Endometrial microvascular endothelial cells (primary cell): ENCODE results near the gene SRCIN1. TPM values are rescaled to one million over a fixed set of nuclear protein-coding genes. Genes with fewer than 3 reads are reported as not detected.
"Not testable (repeated sequence)": the region's sequence is repeated elsewhere in the genome, so short reads cannot be mapped to it uniquely, and the experiment has no call there.

Experiments used
- in situ Hi-C: cut with HindIII; loops from 2 replicates; pipeline ENCODE4 v1.10.0; 2017; ENCODE audit warnings: low sequenced_read_pairs, low pct_unique_long_range_greater_than_20kb; ENCODE audit errors: inconsistent ontology term
- total RNA-seq: library from RNA; depleted of rRNA; stranded (reverse); fragments of >200 nt; gene quantifications from one replicate; pipeline ENCODE4 v1.2.3, GENCODE V29; 2015; ENCODE audit errors: inconsistent ontology term

Gene SRCIN1
- total RNA-seq, 1 donor from 2014 or later = 0.37 TPM

DNA sequence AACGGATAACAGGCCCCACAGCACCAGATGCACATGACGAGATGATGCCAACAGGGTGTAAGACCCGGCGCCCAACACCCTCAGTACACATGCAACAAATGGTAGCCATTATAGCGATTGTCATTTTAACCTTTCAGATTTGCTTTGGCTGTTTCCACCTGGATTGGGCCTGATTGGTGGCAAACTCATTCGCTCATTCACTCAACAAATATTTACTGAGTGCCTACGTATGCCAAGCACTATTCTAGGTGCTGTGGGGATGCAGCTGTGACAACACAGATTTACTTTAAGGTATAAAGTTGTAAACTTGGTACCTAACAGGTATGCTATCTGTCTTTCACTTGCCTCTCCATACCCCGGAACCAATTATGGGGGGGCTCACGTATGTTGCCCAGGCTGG lies 66.8 kb downstream of the SRCIN1 start:
- in situ Hi-C loops = no loop called here

- in situ Hi-C loops = no loop called here
These were observed 69.1 kb downstream of the SRCIN1 start for GRCh38 chr17:38536661-38537060.

- in situ Hi-C loops = no loop called here
These were observed 69.9 kb downstream of the SRCIN1 start for GRCh38 chr17:38535886-38536285.

DNA sequence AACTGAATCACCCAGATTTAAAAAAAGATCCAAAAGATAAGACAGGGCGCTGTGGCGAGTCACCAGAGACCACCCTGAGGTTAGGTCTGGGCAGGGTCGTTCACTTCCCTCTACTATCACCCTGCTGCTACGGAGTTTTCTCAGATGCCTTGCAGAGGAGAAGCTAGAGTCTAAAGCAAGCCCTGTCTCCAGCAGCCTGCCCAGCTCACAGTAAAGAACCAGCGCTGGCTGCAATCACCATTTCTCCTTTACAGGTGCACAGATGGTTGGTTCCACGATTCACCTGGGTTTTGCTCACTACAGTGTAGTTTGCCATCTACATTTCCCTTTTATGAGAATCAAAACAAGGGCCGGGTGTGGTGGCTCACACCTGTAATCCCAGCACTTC lies 71.3 kb downstream of the SRCIN1 start:
- in situ Hi-C loops = no loop called here

GRCh38 chr17:38533866-38534497 lies 71.8 kb downstream of the SRCIN1 start:
- in situ Hi-C loops = no loop called here

DNA sequence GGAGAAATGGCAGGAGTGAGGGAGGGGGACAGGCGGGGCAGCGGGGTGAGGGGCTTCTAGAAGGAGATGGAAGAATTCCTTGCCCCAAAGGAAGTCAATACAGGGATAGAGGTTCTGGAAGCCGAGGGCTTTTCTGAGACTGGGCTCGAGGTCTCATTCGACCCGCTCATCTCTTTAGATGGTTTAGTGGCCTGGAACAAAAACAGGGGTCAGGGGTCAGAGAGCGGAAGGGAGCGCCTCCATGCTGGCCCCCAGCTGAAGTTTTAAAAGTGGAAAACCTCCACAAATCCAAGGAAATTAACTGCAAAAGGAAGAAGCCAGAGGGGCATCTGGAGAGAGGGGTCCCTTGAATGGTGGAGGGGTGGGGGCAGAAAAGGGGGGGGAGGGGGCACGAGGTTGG lies 72.5 kb downstream of the SRCIN1 start:
- in situ Hi-C loops = no loop called here

- in situ Hi-C loops = no loop called here
These were observed 73.3 kb downstream of the SRCIN1 start for GRCh38 chr17:38532451-38532850.

- in situ Hi-C loops = not testable (repeated sequence)
These were observed 74.0 kb downstream of the SRCIN1 start for GRCh38 chr17:38531761-38532160.

GRCh38 chr17:38530856-38531255 lies 74.9 kb downstream of the SRCIN1 start:
- in situ Hi-C loops = not testable (repeated sequence)

- in situ Hi-C loops = not testable (repeated sequence)
These were observed 77.6 kb downstream of the SRCIN1 start for GRCh38 chr17:38528141-38528540.

DNA sequence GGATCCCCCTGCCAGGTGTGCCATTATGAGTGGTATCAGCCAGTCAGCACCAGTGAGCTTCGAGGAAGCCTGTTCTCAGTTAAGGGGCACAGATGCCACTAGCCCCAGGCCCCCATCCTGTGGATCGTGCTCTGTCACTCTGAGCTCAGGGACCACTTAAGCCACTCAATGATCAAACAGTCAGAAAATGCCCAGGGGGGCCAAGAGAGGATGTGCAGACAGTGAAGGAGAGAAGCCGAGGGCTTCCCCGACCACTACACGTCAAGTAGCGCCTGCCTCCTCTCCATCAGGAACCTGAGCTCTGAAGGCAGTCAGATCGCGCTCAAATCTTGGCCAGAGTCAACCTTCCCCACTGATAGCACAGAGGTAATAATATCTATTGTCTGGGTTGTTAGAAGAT lies 79.2 kb downstream of the SRCIN1 start:
- in situ Hi-C loops = not testable (repeated sequence)

GRCh38 chr17:38512473-38513058 lies 93.2 kb downstream of the SRCIN1 start:
- in situ Hi-C loops = loop anchor here (25.0 kb wide), 1 partner anchor 150 kb away; the partner anchor contains the start of gene EPOP

DNA sequence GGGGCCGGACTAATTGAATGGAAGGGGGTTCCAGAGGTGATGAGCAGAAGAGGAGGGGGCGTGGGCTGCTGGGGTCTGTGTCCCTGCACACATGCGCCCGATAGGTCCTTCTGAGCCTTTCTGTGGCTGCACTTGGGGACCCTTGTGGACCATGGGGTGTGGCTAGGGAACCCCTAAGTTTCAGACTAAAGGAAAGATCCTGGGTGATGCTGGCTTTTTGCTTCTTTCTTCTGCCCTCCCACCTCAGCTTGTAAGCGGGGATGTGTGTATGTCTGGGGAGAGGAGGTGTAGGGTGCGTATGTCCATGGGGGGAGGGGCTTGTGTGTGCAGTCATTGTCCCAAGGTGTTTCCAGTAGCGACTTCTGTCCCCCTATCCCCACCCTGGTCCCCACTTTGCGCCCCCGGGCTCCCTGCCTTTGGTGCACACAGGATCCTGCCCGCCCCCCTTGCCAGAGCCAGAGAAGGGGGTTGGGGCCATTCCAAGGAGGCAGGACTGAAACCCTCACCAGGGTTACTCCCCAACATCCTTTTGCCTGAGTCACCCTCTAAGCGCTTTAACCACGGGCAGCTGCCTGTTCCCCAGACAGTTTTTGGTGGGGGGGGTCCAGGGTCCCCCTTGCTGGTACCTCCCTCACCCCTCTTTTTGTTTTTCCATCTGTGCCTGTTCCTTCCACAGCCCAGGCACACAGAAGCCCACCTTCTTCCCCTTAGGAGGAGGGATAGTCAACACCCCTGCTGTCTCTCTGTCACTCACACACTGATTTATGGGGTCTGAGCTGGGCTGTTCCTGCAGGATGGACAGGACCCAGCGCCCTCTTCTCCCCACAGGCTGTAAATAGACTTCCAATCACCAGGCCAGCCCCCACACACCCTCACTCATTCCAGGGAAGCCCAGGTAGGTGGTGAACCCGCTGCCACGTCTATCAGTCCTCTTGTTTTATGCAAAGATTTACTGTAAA lies 94.3 kb downstream of the SRCIN1 start:
- in situ Hi-C loops = loop anchor here (25.0 kb wide), 1 partner anchor 151 kb away; the partner anchor contains the start of gene EPOP

GRCh38 chr17:38510421-38511149 lies 95.2 kb downstream of the SRCIN1 start:
- in situ Hi-C loops = loop anchor here (25.0 kb wide), 1 partner anchor 152 kb away; the partner anchor contains the start of gene EPOP

GRCh38 chr17:38509772-38510420 lies 95.9 kb downstream of the SRCIN1 start:
- in situ Hi-C loops = loop anchor here (25.0 kb wide), 1 partner anchor 152 kb away; the partner anchor contains the start of gene EPOP

GRCh38 chr17:38508954-38509771 lies 96.6 kb downstream of the SRCIN1 start:
- in situ Hi-C loops = loop anchor here (25.0 kb wide), 1 partner anchor 153 kb away; the partner anchor contains the start of gene EPOP

DNA sequence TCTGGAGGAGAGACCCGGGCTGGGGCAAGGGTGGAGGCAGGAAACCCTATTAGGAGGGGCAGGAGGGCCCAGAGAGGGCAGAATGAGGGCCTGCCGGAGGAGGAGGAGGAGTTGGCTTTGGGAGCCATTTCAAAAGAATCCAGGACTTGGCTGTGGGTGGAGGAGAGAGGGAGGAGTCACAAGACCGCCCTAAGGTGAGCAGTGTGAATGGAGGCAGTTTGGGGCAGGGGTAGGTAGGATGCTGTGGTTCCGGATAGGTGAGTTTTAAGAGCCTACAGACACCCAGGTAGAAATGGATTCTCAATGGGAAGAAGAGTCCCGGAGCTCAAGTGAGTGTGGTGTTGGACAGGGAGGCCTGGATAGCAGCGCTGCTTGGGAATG lies 97.2 kb downstream of the SRCIN1 start:
- in situ Hi-C loops = loop anchor here (25.0 kb wide), 1 partner anchor 154 kb away; the partner anchor contains the start of gene EPOP
